Fibroblast of the aortic adventitia (primary cell): ENCODE data around the gene LRPPRC. TPM values are rescaled to one million over a fixed set of nuclear protein-coding genes. Genes with fewer than 3 reads are reported as not detected.

Experiments used
- DNase-seq: peaks from one replicate; pipeline ENCODE4 v3.0.0-alpha.2; 2010; ENCODE audit warnings: low read depth
- H3K4me3 ChIP-seq: 2 replicates; pipeline ENCODE4 v1.5.1; 2011; ENCODE audit warnings: low read depth, mild to moderate bottlenecking, control low read depth, low read length, moderate library complexity
- total RNA-seq: library from RNA; depleted of rRNA; stranded (reverse); fragments of >200 nt; gene quantifications from 2 replicates; pipeline ENCODE4 v1.2.3, GENCODE V29; 2012; ENCODE audit warnings: low replicate concordance
- TF ChIP-seq, protein P1 (sequence below): IDR thresholded peaks from 2 replicates; pipeline ENCODE4 v1.5.1; 2011; ENCODE audit warnings: mild to moderate bottlenecking, low read length, control low read depth, inconsistent platforms; ENCODE audit not compliant: insufficient read depth

LRPPRC gene
- total RNA-seq, 1 donor = 64.1 TPM

DNA sequence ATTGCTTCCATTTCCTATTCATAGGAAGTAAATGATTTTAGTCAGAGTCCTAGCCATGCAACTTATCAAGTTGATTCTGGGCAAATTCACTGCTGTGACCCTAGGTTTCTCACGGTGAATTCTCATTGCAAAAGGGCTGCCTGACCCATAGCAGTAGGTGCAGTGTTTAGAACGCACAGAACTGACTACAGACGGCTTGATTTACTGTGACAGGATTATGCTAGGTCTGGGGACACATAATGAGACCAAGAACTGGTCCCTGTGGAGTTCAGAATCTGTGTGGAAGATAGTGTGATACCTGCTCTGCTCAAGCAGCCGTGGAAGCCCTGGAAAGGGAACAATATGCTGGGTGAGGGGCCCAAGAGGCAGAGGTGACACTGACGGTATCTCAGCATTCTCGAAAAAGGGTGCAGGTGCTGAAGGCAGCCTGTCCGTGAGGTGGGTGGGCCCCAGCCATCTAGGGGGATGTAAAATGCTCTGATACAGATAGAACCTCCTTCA is 110.6 kb downstream of the LRPPRC start:
- TF ChIP-seq, protein P1, sequence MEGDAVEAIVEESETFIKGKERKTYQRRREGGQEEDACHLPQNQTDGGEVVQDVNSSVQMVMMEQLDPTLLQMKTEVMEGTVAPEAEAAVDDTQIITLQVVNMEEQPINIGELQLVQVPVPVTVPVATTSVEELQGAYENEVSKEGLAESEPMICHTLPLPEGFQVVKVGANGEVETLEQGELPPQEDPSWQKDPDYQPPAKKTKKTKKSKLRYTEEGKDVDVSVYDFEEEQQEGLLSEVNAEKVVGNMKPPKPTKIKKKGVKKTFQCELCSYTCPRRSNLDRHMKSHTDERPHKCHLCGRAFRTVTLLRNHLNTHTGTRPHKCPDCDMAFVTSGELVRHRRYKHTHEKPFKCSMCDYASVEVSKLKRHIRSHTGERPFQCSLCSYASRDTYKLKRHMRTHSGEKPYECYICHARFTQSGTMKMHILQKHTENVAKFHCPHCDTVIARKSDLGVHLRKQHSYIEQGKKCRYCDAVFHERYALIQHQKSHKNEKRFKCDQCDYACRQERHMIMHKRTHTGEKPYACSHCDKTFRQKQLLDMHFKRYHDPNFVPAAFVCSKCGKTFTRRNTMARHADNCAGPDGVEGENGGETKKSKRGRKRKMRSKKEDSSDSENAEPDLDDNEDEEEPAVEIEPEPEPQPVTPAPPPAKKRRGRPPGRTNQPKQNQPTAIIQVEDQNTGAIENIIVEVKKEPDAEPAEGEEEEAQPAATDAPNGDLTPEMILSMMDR = no peak
- no peak overlapping the region for H3K4me3 ChIP-seq
- DNase-seq = no peak

DNA sequence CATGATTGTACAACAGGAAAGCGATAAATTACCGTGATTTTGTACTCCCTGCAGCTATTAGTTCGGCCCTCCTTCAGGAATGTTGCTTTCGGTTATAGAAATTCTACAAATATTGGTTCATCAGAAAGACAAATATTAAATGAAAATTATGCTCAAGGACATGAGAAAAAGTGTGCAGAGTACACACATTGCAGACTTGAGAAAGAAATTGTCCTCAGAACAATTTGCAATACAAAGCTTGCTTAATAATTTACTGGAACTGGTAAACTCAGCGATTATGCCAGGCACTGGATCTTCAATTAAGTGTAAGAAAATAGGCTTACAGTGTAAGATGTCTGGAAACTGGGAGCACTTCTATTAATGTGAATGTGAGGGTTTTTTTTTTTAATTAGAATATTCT is 111.1 kb downstream of the LRPPRC start:
- no peak for DNase-seq
- TF ChIP-seq, protein P1 = no peak
- no peak overlapping the region for H3K4me3 ChIP-seq

DNA sequence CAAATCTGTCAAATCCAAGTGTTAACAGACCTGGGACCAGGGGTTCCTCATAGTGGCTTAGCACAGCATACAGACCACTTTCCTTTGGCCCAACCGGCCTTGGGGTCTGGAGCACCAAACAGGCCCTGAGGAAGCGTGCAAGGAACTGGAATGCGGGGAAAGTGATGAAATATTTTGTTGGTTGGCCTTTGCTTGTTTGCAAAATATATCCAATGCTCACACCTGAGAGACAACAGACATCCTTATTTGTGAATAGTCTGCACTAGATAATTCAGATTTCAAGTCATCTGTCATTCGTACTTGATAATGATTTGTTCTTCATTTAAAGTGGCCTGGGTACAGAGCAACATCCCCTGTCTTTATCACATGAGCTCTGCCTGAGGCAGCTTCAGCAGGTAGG is 113.5 kb downstream of the LRPPRC start:
- DNase-seq = no peak
- TF ChIP-seq, protein P1 = no peak
- no peak overlapping the region for H3K4me3 ChIP-seq

DNA sequence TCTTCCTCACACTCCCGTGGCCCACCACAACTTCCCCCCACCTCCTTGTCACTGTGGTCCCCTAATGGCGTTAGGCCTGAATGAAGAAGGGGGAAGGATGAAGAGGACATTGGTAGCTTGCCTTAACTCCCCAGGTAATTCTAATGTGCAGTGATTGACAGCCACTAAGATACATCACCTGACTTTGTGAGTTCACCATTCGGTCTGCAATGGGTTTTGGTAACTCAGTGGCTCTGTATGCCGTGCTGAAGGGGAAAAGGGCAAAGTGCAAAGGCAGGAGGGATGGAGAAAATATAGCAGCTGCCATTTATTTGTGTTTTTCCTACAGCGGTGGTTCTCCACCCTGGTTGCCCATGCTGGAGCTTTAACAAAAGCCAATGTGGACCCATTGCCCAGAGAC is 114.8 kb downstream of the LRPPRC start:
- TF ChIP-seq, protein P1 = no peak
- no peak overlapping the region for H3K4me3 ChIP-seq
- DNase-seq = no peak

DNA sequence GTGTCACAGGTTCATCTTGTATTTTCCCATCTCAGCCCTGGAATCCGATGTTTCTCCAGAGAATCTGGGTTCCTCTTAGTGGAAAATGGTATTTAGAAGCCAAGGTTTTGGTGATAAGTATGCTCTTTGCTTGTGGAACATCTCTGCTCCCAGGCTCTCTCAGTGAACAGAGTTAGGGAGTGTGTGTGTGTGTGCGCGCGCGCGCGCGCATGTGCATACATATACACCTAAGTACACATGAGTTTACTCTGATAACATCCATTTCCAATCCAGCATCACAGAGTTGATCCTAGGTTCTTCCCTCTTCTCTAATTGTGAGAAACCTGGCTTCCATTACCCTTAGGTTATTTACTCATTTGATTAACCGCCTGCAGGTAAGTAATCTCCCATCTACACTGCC is 115.3 kb downstream of the LRPPRC start:
- TF ChIP-seq, protein P1 = no peak
- no peak for DNase-seq
- H3K4me3 ChIP-seq = no peak overlapping the region

DNA sequence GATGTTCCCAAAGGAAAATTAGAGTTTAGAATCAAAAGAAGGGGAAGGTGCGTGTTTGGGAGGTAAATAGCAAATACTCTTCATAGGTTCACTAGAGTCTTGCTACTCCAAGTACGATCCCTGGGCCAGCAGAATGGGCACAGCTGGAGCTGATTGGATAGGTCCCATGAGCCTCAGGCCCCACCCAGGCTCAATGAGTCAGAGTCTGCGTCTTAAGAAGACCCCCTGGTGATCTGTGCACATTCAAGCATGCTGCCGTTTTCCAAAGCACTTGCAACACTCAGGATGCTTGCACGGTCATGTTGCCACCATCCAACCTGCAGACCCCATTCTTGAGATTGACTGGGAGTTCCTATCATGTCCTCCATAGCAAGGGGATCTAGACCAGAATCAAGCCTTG is 116.5 kb downstream of the LRPPRC start:
- TF ChIP-seq, protein P1 = no peak
- no peak overlapping the region for H3K4me3 ChIP-seq
- DNase-seq = peak; percentile 13

DNA sequence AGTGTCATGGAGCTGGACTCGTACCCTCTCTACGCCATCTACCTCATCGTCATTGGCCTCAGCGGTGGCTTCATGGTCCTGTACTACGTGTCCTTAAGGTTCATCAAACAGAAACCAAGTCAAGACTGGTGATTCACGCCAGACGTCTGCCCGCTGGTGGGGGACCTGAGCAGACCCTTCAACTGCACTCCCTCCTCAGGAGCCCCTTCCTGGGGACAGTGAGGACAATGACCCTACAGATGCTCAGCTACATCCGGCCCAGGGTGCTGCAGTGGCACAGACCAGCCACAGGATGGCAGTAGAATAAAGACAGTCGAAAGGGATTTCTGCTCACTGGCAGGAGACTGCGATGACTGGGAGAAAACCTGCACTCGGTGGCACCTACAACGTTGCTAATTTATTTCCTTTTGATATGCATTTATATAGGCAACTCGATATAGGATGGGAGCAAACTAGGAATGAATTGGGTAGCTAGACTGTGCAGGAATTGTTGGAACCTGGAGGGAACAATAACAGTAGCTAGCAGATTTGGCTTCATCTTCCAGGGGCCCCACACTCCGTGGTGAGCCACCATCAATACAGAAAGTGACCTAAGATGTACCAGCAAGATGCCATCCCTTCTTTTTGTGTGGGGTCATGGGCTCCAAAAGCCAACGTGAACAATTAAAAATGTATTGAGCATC is 117.9 kb downstream of the LRPPRC start:
- TF ChIP-seq, protein P1 = peak; percentile 96
- DNase-seq = peak; percentile 54
- no peak overlapping the region for H3K4me3 ChIP-seq
